Stimulated activated CD8-positive, alpha-beta memory T cell treated with anti-CD3 and anti-CD28 coated beads, Interleukin-4, amount 100 ng/mL, for 24 hours (primary cell): ENCODE measurements around the gene TMOD4.
"Not testable (repeated sequence)": the region's sequence is repeated elsewhere in the genome, so short reads cannot be mapped to it uniquely, and the experiment has no call there.

Source experiments
- DNase-seq: peaks from one replicate; pipeline ENCODE4 v3.0.0-alpha.2; 2020; ENCODE audit warnings: low read depth

Gene TMOD4

DNA sequence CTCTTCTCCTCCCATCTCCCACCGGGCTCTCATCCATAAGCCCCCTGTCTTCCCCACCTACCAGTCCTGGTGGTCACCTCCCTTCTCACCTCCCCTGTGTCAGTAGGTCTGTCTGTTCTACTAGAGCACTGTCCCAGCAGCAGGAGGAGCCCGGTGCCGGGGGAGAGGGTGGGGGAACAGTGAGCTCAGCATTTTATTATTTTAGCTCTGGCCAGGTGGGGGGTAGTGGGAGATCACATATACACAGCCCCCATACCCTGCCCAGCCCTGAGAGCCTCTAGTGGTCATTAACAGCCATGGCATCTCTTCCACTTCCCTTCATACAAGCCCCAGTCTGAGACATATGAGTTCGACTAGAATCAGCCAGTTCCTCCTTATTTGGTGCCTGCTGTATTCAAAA lies at the start of gene TMOD4:
Gene TMOD4 (minus strand): TSS at position 119 of the 400 bp plus-strand sequence. CDS start 1,106 bp downstream, outside the sequence.
- no peak for DNase-seq

GRCh38 chr1:151222130-151222529 lies 46.3 kb upstream of the TMOD4 start:
- no peak for DNase-seq

GRCh38 chr1:151221616-151222015 lies 45.8 kb upstream of the TMOD4 start:
- DNase-seq, result no peak

DNA sequence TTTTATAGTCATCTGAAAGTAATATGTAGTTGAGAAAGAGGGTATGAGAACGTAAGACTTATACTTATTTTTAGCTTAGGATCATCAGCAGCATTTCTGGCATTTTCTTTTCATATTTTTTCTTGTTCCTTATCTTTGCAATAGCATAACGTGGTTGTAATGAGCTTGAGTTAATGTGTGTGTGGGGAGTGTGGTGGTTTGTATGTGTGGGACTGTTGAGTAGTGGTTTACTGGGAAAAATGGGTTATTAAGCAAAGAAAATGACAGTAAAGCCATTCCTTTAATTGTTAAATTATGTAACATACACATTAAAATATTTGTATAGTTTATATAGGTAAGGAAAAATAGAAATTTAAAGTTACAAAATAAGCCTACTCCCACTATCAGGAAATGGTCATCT lies 37.8 kb upstream of the TMOD4 start:
- no peak for DNase-seq

GRCh38 chr1:151211972-151212705 lies 36.4 kb upstream of the TMOD4 start:
- DNase-seq, result no peak

GRCh38 chr1:151210830-151211229 lies 35.0 kb upstream of the TMOD4 start:
- no peak for DNase-seq

DNA sequence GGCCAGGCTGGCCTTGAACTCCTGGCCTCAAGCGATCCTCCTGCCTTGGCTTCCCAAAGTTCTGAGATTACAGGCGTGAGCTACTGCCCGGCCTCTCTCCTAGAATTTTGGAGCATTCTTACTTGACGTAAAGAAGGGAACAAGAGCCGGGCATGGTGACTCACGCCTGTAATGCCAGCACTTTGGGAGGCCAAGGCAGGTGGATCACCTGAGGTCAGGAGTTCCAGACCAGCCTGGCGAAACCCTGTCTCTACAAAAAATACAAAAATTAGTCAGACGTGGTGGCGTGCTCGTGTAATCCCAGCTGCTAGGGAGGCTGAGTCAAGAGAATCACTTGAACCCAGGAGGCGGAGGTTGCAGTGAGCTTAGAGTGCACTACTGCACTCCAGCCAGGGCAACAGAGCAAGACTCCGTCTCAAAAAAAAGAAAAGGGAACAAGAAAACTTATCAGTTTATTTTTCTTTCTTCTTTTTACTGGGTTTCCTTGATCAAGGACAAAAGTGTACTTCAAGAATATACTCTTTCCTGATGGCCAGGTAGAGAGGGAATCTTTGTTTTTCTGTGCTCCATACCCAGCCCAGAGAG lies 29.7 kb upstream of the TMOD4 start:
- not testable (repeated sequence) for DNase-seq

- DNase-seq, result no peak
Observed at GRCh38 chr1:151199873-151200581, 24.2 kb upstream of the TMOD4 start.

DNA sequence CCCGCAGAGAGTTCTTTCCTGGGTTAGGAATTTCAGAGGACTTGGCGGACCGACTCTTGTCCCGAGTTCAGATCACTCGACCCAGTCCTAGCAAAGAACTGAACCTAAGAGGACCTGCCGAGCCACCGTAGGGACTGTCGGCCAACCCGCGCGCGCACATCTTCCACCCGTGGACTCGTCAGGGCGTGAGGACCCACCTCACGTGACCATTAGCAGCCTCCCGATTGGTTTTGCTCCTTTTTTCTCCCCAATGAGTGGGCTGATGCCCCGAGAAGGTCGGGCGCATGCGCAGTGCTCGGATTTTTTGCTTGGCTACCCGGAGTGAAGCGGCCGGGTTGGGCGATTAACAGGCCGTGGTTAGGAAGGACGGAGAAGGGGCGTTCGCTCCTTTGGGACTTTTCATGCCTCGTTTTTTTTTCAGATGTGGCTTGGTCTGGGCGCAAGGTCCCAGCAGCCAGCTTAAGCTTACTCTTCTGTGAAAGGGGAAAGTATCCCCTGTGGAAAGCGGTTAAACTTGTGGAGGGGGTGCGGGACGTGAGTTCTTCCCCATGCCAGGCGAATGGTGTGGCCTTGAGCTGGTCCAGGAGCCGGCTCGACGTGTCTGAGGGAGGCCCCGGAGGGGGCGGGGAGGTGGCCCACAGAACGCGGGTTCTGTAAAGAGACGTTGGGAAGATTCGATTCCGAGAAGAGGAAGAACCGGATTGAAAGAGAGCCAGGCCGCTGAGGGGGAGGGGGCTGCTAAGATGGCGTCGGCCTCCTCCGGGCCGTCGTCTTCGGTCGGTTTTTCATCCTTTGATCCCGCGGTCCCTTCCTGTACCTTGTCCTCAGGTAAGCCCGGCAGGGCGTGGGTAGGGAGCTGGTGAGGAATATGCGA lies 22.7 kb upstream of the TMOD4 start, which contains the start of gene PIP5K1A:
Gene PIP5K1A (plus strand): TSS at position 299 of the 874 bp plus-strand sequence. CDS start 445 bp downstream, at position 744.
- DNase-seq, result peak; percentile 99

GRCh38 chr1:151197863-151198253 lies 22.1 kb upstream of the TMOD4 start:
- no peak for DNase-seq

DNA sequence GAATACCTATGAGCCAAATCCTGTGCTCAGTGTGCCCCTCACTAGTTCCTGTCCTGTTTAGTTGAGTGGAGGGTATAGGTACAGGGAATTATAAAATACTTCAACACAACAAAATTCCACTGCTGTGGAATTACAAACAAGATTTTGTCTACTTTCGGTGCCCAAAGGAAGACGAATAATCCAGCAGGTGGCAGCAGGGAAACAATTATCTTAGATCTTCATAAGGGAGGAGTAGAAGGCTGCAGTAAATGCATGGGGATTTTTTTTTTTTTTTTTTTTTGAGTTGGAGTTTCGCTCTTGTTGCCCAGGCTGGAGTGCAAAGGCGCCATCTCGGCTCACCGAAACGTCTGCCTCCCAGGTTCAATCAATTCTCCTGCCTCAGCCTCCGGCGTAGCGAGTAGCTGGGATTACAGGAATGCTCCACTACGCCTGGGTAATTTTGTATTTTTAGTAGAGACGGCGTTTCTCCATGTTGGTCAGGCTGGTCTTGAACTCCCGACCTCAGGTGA lies 20.6 kb upstream of the TMOD4 start:
- no peak for DNase-seq

DNA sequence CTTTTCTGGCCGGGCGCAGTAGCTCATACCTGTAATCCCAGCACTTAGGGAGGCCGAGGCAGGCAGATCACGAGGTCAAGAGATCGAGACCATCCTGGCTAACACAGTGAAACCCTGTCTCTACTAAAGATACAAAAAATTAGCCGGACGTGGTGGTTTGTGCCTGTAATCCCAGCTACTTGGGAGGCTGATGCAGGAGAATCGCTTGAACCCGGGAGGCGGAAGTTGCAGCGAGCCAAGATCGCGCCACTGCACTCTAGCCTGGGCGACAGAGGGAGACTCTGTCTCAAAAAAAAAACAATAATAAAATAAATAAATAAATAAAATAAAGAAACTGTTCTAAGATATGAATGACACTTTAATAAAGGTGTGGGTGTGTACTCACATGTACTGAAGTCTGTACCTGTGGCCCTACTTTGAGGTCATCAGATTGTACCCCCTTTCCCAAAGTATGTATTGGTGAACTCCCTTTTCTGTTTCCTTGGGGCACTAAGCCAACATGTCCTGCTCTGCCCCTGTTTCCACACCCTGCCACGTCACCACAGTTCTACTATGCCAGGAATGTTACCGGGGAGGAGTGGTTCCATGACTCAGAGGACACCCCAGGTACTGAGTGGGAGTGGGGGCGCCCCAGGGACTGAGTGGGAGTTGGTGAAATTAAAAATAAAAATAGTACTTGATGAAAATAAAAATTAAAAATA lies 19.3 kb upstream of the TMOD4 start:
- not testable (repeated sequence) for DNase-seq

DNA sequence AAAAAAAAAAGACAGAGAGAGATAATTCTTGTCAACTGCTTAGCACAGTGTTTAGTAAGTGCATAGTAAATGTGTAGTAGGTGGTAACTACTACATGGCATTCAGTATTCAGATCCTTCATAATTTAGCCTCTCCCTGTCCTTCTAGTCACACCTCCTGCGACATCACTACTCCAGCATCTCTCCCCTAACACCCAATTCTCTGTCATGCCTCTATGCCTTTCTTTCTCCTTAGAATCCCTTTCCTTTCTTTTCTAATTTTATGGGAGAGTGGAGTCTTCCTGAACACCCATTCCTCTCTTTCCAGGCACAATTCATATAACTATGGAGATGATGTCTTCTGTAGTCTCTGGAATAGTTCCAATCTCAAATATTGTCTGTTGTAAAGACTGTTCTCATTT lies 18.1 kb upstream of the TMOD4 start:
- no peak for DNase-seq

DNA sequence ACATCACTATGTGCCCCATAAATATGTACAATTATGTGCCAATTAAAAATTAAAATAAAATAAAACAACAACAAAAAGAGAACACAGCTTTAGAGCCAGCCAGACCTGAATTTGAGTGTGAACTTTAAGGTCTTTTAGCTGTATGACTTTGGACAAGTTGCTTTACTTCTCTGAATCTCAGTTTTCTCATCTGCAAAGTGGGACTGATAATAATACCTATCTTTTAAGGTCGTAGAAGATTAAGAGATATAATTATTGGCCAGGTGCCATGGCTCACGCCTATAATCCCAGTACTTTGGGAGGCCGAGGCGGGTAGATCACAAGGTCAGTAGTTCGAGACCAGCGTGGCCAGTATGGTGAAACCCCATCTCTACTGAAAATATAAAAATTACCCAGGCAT lies 17.5 kb upstream of the TMOD4 start:
- DNase-seq, result no peak

- no peak for DNase-seq
Observed at GRCh38 chr1:151192047-151192446, 16.3 kb upstream of the TMOD4 start.

DNA sequence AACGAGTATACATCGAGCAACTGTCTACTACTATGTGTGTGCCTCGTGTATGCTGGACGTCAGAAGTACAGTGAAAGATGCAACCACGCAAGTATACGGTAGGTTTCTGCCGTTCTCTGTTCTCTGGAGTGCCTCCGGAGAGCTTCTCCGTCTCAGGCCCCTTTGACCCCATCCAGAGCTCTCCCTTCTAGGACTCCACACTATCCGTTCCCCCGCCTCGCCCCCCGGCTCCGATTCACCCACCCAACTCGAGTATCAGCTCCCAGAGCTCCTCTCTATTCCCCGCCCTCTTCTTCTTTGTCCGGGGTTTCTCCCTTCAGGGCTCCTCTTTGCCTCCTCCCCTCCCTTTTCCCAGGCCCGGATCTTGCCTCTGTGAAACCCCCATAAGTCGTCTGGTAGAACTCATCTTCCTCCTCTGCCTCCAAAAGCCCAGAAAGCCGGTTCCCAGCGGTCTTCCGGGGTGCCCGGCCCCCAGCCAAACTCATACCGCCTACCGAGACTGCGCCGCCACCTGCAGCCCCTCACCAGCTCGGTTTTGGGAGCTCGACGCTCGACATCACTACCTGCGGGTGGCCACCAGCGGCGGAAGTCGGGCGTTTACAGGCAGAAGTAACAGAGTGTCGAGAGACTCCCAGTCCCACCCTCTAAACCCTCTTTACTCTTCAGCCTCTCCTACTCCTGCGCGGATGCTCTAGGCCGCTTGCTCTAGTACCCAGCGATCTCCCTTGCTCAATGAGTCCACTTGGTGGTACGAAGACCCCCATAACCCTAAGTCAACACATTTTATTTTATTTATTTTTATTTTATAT lies 14.1 kb upstream of the TMOD4 start, which contains the start of gene VPS72:
Gene VPS72 (minus strand): TSS at position 561 of the 809 bp plus-strand sequence. CDS start 76 bp downstream, at position 485.
- DNase-seq, result peak; percentile 79

DNA sequence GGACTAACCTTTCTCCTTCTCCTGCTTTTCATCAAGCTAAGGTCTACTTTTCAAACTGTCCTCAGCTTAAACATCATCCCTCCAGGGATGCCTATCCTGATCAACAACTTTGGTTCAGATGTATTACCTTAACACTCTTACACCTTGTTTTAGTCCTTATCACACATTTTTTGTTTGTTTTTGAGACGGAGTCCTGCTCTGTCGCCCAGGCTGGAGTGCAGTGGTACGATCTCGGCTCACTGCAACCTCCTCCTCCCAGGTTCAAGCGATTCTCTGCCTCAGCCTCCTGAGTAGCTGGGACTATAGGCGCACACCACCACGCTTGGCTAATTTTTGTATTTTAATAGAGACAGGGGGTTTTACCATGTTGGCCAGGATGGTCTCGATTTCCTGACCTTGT lies 12.9 kb upstream of the TMOD4 start:
- not testable (repeated sequence) for DNase-seq

- DNase-seq, result no peak
Observed at GRCh38 chr1:151187205-151187604, 11.4 kb upstream of the TMOD4 start.

- DNase-seq, result no peak
Observed at GRCh38 chr1:151184211-151184610, 8.4 kb upstream of the TMOD4 start.

GRCh38 chr1:151176514-151177045 lies 799 bp upstream of the TMOD4 start:
- DNase-seq, result no peak
